ENCODE data around the gene DEPDC4. TPM values are rescaled to one million over a fixed set of nuclear protein-coding genes. Genes with fewer than 3 reads are reported as not detected.
A peak's percentile ranks its signal among the peaks of the same experiment; 100 is the strongest.

Gene DEPDC4
- total and polyA plus RNA-seq, 2 donors (not counting 1 experiment from before 2014, with no cell fraction given): 1.2 to 1.9 TPM

- no peak for TF ChIP-seq EZH2 (IDR thresholded peaks at IDR 0.05; ENCODE audit: low read length, missing control alignments)
- TF ChIP-seq, protein P1, sequence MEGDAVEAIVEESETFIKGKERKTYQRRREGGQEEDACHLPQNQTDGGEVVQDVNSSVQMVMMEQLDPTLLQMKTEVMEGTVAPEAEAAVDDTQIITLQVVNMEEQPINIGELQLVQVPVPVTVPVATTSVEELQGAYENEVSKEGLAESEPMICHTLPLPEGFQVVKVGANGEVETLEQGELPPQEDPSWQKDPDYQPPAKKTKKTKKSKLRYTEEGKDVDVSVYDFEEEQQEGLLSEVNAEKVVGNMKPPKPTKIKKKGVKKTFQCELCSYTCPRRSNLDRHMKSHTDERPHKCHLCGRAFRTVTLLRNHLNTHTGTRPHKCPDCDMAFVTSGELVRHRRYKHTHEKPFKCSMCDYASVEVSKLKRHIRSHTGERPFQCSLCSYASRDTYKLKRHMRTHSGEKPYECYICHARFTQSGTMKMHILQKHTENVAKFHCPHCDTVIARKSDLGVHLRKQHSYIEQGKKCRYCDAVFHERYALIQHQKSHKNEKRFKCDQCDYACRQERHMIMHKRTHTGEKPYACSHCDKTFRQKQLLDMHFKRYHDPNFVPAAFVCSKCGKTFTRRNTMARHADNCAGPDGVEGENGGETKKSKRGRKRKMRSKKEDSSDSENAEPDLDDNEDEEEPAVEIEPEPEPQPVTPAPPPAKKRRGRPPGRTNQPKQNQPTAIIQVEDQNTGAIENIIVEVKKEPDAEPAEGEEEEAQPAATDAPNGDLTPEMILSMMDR (conservative IDR thresholded peaks at IDR 0.05 in 1 of 2, IDR thresholded peaks at IDR 0.05 in 1 of 2; ENCODE audit: low read depth in 1 of 2, low read length in 2 of 2): no peak
- Histone ChIP-seq H4K20me1 (ENCODE audit: control insufficient read depth, extremely low read depth, insufficient read depth, low read length) (no peaks in the 10 kb centered on the region), H3K27ac (ENCODE audit: insufficient read depth, low read length) (no peak overlapping the region), H3K9me3 (ENCODE audit: control insufficient read depth, insufficient read depth, low read depth, low read length) (no peaks in the 10 kb centered on the region), H3K27me3 (ENCODE audit: control insufficient read depth, insufficient read depth, low read length) (no peaks in the 10 kb centered on the region), H3K79me2 (ENCODE audit: control insufficient read depth, insufficient read depth, low read length) (peaks cover 48% of the 10 kb centered on the region), H3K4me1 (ENCODE audit: control insufficient read depth, extremely low read depth, insufficient read depth, low read length) (no peaks in the 10 kb centered on the region), H3K4me3 (replicated peaks in 1 of 4; ENCODE audit: control extremely low read depth in 1 of 4, insufficient read depth in 1 of 4, low read depth in 3 of 4, low read length in 4 of 4) (no peak overlapping the region), H3K9ac (ENCODE audit: insufficient read depth, low read length) (no peak overlapping the region), H3K4me2 (ENCODE audit: extremely low read depth, insufficient read depth, low read length) (no peak overlapping the region), H2AFZ (ENCODE audit: low read length) (no peak overlapping the region), H3K36me3 (ENCODE audit: control insufficient read depth, insufficient read depth, low read length) (no peaks in the 10 kb centered on the region)
- peak in 1 of 2 donors; percentile 5 for DNase-seq (ENCODE audit: low read depth in 2 of 2)
Measured at GRCh38 chr12:100279607-100280244, 12.8 kb upstream of the DEPDC4 start.

- Histone ChIP-seq H3K9ac (ENCODE audit: insufficient read depth, low read length) (no peak overlapping the region), H2AFZ (ENCODE audit: low read length) (no peak overlapping the region), H3K79me2 (ENCODE audit: control insufficient read depth, insufficient read depth, low read length) (peaks cover 52% of the 10 kb centered on the region), H3K36me3 (ENCODE audit: control insufficient read depth, insufficient read depth, low read length) (no peaks in the 10 kb centered on the region), H3K4me1 (ENCODE audit: control insufficient read depth, extremely low read depth, insufficient read depth, low read length) (no peaks in the 10 kb centered on the region), H4K20me1 (ENCODE audit: control insufficient read depth, extremely low read depth, insufficient read depth, low read length) (no peaks in the 10 kb centered on the region), H3K27me3 (ENCODE audit: control insufficient read depth, insufficient read depth, low read length) (no peaks in the 10 kb centered on the region), H3K9me3 (ENCODE audit: control insufficient read depth, insufficient read depth, low read depth, low read length) (no peaks in the 10 kb centered on the region), H3K4me3 (replicated peaks in 1 of 4; ENCODE audit: control extremely low read depth in 1 of 4, insufficient read depth in 1 of 4, low read depth in 3 of 4, low read length in 4 of 4) (no peak overlapping the region), H3K27ac (ENCODE audit: insufficient read depth, low read length) (no peak overlapping the region), H3K4me2 (ENCODE audit: extremely low read depth, insufficient read depth, low read length) (no peak overlapping the region)
- DNase-seq (ENCODE audit: low read depth in 2 of 2): no peak
- TF ChIP-seq EZH2 (IDR thresholded peaks at IDR 0.05; ENCODE audit: low read length, missing control alignments): no peak
- TF ChIP-seq, protein P1 (conservative IDR thresholded peaks at IDR 0.05 in 1 of 2, IDR thresholded peaks at IDR 0.05 in 1 of 2; ENCODE audit: low read depth in 1 of 2, low read length in 2 of 2): no peak
Measured at GRCh38 chr12:100279159-100279558, 12.3 kb upstream of the DEPDC4 start.

DNA sequence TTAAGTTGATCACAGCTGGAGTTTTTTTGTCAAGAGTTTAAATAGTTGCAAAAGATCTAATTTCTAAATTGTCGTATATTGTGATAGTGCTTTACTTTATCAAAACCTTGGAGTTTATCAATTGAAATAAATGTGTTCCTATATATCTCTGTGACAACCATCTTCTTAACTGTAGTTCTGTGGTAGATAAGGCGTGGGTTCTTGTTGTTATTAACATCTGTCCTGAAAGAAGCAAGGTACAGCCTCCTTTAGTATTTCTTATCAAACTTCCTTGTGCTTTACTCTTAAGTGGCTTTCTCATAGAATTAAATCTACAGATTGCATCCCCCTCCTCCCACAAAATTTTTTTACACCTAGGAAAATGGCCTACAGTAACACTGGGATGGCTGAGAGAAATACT lies 7.4 kb upstream of the DEPDC4 start:
- no peak for DNase-seq (ENCODE audit: low read depth in 2 of 2)
- H2AFZ ChIP-seq (ENCODE audit: low read length): no peak overlapping the region
- TF ChIP-seq, protein P1 (conservative IDR thresholded peaks at IDR 0.05 in 1 of 2, IDR thresholded peaks at IDR 0.05 in 1 of 2; ENCODE audit: low read depth in 1 of 2, low read length in 2 of 2): no peak
- no peak for TF ChIP-seq EZH2 (IDR thresholded peaks at IDR 0.05; ENCODE audit: low read length, missing control alignments)
- H3K4me2 ChIP-seq (ENCODE audit: extremely low read depth, insufficient read depth, low read length): no peak overlapping the region
- H3K9me3 ChIP-seq (ENCODE audit: control insufficient read depth, insufficient read depth, low read depth, low read length): no peaks in the 10 kb centered on the region
- H4K20me1 ChIP-seq (ENCODE audit: control insufficient read depth, extremely low read depth, insufficient read depth, low read length): no peaks in the 10 kb centered on the region
- no peaks in the 10 kb centered on the region for H3K27me3 ChIP-seq (ENCODE audit: control insufficient read depth, insufficient read depth, low read length)
- peaks cover 76% of the 10 kb centered on the region for H3K79me2 ChIP-seq (ENCODE audit: control insufficient read depth, insufficient read depth, low read length)
- no peak overlapping the region for H3K27ac ChIP-seq (ENCODE audit: insufficient read depth, low read length)
- no peaks in the 10 kb centered on the region for H3K4me1 ChIP-seq (ENCODE audit: control insufficient read depth, extremely low read depth, insufficient read depth, low read length)
- H3K9ac ChIP-seq (ENCODE audit: insufficient read depth, low read length): no peak overlapping the region
- H3K36me3 ChIP-seq (ENCODE audit: control insufficient read depth, insufficient read depth, low read length): no peaks in the 10 kb centered on the region
- no peak overlapping the region for H3K4me3 ChIP-seq (replicated peaks in 1 of 4; ENCODE audit: control extremely low read depth in 1 of 4, insufficient read depth in 1 of 4, low read depth in 3 of 4, low read length in 4 of 4)

All from fibroblast of lung (primary cell).